Measurements from ENCODE around the gene C3orf18.
A peak's percentile ranks its signal among the peaks of the same experiment; 100 is the strongest.

C3orf18 gene

GRCh38 chr3:50549226-50549625, 18.3 kb downstream of the C3orf18 start:
- no peak for DNase-seq

GRCh38 chr3:50545781-50546180, 21.8 kb downstream of the C3orf18 start:
- no peak for DNase-seq

GRCh38 chr3:50542177-50543034, 25.1 kb downstream of the C3orf18 start:
- DNase-seq = peak; percentile 78

GRCh38 chr3:50539356-50540286, 27.9 kb downstream of the C3orf18 start:
- no peak for DNase-seq

- DNase-seq = no peak
Measured at GRCh38 chr3:50537421-50538129, 30.0 kb downstream of the C3orf18 start.

- DNase-seq = no peak
Measured at GRCh38 chr3:50536471-50537180, 30.9 kb downstream of the C3orf18 start.

GRCh38 chr3:50534681-50535330, 32.7 kb downstream of the C3orf18 start:
- no peak for DNase-seq

GRCh38 chr3:50533807-50534461, 33.6 kb downstream of the C3orf18 start:
- DNase-seq = no peak

- no peak for DNase-seq
Measured at GRCh38 chr3:50533316-50533715, 34.2 kb downstream of the C3orf18 start.

GRCh38 chr3:50532062-50532705, 35.4 kb downstream of the C3orf18 start:
- DNase-seq = no peak

- no peak for DNase-seq
Measured at GRCh38 chr3:50531201-50531600, 36.3 kb downstream of the C3orf18 start.

- no peak for DNase-seq
Measured at GRCh38 chr3:50530001-50530970, 37.3 kb downstream of the C3orf18 start.

- peak; percentile 70 for DNase-seq
Measured at GRCh38 chr3:50525987-50526386, 41.6 kb downstream of the C3orf18 start.

GRCh38 chr3:50525191-50525910, 42.2 kb downstream of the C3orf18 start:
- DNase-seq = no peak

- no peak for DNase-seq
Measured at GRCh38 chr3:50524746-50525145, 42.8 kb downstream of the C3orf18 start.

- DNase-seq = no peak
Measured at GRCh38 chr3:50523279-50523811, 44.2 kb downstream of the C3orf18 start.

GRCh38 chr3:50521572-50521971, 46.0 kb downstream of the C3orf18 start:
- no peak for DNase-seq

GRCh38 chr3:50520849-50521248, 46.7 kb downstream of the C3orf18 start:
- DNase-seq = no peak

All from left hindlimb (tissue), 1 donor.